Measurements from ENCODE around the gene ADSS1.

ADSS1 gene

DNA sequence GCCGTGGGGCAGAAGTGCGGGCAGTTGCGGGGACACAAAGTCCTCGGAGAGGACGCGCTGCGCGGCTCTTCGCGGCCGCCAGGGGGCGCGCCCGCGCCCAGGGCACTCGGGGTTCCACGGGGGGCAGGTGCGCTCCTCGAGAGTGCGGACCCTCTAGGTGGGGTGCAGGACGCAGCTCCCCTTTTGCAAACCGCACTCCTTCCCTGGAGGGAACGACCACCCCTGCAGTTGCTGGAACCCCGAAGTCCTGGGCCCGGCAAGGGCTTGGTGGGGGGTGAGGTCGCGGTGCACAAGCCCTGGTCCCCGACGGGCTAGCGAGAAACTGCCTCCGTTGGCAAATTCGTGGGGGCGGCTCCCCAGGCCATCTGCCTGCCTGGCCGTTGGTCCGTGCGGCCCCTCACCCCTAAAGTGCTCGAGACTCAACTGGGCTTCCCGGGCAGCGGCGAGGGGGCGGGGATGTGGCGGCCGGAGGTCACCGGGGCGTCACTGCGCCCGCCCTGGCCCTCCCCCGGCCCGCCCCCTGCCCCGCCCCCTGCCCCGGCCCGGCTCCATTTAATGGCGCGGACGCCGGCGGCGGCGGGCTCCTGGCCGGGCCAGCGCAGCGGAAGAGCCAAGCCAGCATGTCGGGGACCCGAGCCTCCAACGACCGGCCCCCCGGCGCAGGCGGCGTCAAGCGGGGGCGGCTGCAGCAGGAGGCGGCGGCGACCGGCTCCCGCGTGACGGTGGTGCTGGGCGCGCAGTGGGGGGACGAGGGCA is at the start of gene ADSS1:
ADSS1 (plus strand) TSS at position 579 of the 756 bp plus-strand sequence; CDS start at position 621, 42 bp downstream.
- peak; percentile 24 to 45 (median 30) for DNase-seq (ENCODE audit: low read depth in 4 of 4, low spot score in 1 of 4)

GRCh38 chr14:104675447-104675846 is 48.6 kb upstream of the ADSS1 start:
- DNase-seq (ENCODE audit: low read depth in 4 of 4, low spot score in 1 of 4) = no peak

DNA sequence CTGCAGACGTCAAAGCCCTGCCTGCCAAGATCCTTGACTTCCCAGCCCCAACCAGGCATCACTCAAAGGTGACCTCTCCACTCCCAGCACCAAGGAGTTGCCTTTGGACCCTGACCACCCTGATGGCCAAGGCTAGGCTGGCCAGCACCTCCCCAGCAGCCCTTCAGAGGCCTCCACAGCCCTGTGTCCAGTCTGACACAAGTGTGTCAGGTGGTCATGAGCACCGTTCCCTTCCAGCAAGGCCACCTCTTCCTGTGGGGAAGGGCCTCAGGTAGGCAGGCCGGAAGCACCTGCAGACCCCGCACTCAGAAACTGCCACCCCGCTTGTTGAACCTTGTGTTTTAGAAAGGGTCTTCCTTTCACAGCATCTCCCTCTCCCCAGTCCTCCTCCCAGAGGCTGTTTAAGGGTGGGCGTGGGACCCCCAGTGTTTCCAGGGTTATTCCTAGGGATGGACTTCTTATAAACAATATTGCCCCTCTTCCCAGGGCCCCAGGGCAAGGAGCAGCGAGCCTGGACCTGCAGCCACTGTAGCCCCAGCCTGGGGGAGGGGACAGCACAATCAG is 47.8 kb upstream of the ADSS1 start:
- no peak for DNase-seq (ENCODE audit: low read depth in 4 of 4, low spot score in 1 of 4)

DNA sequence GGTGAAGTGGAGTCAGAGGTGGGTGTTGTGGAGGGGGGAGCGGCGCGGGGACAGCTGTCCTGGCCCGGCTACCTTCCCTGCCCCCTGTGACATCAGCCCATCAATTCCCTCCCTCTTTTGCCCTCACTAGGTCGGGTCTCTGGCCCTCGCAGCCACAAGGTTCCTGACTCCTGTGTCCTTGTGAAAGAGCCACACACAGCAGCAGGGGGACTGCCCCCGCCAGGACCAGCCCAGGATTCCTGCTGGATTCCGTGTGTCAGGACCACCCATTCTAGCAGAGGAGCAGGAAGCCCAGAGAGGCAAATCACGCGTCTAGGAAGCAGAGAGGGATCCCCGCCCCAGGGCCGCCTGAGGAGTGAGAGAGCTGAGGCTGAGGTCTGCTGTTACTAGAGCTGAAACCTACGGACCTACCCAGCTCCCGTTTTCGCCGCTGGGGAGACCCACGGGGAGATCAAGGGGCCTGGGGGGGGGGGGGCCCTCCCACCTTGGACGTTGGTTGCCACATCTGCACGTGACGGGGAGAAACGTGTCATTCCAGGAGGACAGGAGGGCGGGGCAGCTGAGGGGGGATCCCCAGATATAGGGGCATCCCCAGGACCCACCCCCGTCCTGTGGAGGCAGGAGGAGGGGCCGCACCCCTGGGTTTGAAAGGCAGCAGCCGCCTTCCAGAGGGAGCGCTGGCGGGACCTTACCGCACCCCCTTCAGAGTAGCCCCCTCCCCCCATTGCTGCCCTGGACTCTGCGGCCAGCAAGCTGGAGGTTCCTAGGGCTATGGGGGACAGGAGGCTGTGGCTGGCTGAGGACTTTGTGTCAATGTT is 47.1 kb upstream of the ADSS1 start:
- peak in 3 of 4 experiments; percentile 26 to 68 (median 53) for DNase-seq (ENCODE audit: low read depth in 4 of 4, low spot score in 1 of 4)

DNA sequence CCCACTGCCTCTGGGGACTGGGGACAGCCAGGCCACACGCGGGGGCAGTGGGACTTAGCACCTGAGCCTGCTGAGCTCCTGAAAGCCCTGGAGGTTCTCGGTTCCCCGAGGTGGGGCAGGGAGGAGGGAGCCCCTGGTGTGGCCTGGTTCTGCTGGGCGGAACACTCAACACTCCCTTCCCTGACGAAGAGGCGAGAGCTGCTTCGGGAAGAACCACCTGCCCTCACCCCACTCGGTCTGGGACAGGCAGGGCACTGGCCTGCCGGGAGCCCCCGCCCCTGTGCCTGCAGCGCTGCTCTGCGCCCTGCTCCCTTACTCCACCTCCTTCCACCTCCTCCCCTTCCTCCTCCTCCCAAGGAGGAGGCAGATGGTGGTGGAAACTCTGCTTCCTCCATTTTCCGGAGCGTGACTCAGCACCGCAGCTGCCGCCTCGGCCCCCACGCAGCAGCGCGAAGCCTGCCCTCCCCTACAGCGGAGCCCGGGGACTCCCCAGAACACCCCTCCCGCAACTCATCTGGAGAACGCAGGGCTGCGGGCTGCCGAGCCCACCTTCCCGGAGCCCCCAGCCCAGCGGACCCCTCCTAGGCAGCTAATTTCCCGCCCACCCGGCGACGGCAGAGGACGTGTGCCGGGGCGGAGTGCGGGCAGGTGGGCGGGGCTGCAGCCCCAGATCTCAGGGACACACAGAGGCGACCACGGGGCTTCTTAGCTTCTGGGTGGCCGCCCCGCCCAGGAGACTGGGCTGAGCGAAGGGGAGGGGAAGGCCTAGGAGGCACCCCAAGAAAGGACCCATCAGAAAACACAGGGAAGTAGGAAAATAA is 46.3 kb upstream of the ADSS1 start:
- DNase-seq (ENCODE audit: low read depth in 4 of 4, low spot score in 1 of 4) = peak; percentile 49 to 75 (median 60)

DNA sequence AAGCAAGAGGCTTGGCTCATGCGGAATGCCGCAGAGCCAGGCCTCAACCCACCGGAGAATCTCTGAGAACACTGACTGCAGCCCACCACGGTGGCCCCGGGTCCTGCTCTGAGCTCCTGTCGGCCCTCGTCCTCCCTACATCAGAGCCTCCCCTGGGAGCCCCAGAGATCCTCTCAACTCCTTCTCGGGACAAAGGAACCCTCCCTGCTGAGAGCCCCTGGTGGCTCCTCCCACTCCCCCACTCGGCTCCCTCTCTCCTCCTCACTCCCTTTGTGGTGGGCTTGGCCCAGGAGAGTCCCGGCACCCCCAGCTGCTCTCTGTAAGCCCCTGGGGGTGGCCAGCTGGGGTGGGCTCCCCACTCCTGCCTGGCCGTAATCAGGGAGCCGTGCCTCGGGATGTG is 45.7 kb upstream of the ADSS1 start:
- no peak for DNase-seq (ENCODE audit: low read depth in 4 of 4, low spot score in 1 of 4)

DNA sequence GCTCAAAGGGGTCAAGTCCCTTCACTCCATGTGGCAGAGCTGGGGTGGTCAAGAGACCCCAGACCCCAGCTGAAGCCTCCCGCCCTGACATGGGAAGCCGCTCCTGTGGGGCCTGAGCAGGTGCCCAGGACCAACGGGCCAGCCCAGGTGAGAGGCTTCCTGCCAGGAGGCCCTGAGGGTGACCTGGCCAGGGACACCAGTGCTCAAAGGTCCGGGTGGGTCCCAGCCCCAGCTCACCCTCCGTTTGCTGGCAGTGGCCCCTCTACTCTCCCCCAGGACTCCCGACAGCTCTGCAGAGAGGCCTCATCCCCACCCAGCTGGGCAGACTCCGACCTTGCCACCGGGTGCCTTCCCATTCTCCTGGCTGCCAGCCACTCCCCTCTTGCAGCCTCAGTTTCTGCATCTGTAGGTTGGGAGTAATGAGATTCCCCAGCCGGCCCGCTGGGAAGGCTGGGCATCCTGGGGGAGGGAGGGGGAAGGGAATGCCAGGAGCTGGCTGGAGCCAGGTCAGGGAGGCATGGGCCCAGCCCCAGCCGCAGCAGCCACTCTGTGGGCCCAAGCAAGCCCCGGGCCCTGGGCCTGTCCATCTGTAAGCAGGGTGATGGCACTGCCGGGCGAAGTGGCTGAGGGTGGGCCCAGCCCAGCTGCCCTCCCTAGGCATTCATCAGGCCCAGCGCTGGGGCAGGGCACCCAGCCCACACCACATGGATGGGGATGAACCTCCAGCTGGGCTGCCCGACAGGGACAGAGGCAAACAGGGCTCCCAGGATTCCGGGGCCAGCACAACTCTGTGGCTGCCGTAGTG is 44.9 kb upstream of the ADSS1 start:
- no peak for DNase-seq (ENCODE audit: low read depth in 4 of 4, low spot score in 1 of 4)

DNA sequence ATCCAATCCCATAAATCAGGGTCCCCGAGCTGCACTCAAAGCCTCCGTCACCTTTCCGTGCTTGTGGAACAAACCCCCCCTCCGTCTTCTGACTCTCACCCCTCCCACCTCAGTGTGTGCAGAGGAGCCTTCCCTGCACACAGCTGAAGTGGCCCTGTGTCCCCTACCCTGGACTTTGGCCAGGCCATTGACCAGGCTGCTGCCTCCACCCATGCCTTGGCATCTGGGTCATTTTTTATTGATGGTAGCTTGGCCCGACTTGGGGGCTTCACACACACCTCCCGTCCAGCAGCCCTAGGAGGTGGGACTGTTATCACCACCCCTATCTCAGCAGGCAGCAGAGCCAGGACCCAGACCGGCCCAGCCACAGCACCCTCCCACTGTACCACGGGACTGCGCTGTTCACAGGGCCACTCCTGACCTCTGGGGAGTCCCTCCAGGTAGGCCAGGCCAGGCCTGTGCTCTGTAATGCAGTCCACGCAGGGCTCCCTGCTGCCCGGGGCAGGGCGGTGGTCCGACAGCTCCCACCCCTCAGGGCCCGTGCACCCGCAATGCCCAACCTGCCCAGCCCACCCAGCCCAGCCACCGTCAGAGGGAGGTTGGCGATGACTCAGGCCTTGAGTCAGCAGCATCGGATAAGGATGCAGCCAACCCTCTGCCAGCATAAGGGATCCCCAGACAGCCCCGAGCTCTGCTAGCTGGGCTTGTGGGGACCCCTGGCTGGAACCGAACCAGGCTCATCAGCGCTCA is 43.8 kb upstream of the ADSS1 start:
- DNase-seq (ENCODE audit: low read depth in 4 of 4, low spot score in 1 of 4) = no peak

GRCh38 chr14:104680806-104681688 is 43.0 kb upstream of the ADSS1 start:
- no peak for DNase-seq (ENCODE audit: low read depth in 4 of 4, low spot score in 1 of 4)

DNA sequence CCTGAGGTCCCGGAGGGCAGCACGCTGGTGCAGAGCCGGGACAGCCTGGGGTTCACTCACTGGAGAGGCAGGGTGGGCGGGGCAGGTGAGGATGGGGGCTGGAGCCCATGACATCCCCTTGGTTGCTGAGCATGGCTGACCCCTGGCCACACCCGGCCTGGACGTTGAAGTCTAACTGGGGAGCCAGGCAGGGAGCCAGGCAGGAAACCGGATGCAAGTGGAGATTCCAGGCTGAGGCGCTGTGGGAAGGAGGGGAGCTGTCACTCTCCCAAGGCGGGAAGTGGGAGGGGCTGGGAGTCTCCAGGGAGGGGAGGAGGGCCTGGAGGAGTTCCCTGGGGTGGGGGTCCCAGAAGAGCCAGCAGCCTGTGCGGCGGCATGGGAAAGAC is 42.3 kb upstream of the ADSS1 start:
- no peak for DNase-seq (ENCODE audit: low read depth in 4 of 4, low spot score in 1 of 4)

DNA sequence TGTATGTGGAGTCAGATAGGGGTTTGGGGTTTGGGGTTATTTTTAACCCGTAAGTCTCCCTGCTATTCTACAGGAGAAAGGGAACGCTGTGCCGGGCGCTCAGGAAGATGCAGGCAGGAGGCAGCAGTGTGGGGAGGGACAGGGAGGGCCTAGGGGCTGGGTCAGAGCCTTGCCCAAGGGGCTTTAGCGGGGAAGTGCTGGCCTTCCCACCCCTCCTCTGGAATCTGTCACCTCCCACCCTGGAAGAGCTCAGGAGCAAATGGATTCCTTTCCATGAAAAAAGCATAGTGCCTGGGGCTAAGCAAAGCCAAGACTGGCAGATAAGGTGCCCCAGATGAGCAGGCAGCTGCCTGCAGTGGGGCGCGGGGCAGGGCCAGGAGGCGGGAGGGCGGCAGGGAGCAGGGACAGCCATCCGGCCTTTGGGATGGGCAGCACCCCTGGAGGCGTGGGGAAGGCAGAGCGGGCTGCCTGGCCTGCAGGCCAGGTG is 41.9 kb upstream of the ADSS1 start:
- no peak for DNase-seq (ENCODE audit: low read depth in 4 of 4, low spot score in 1 of 4)

GRCh38 chr14:104683653-104684448 is 40.2 kb upstream of the ADSS1 start:
- DNase-seq (ENCODE audit: low read depth in 4 of 4, low spot score in 1 of 4) = no peak

GRCh38 chr14:104684449-104684821 is 39.6 kb upstream of the ADSS1 start:
- no peak for DNase-seq (ENCODE audit: low read depth in 4 of 4, low spot score in 1 of 4)

GRCh38 chr14:104685216-104685997 is 38.6 kb upstream of the ADSS1 start:
- no peak for DNase-seq (ENCODE audit: low read depth in 4 of 4, low spot score in 1 of 4)

GRCh38 chr14:104685998-104686610 is 37.9 kb upstream of the ADSS1 start:
- no peak for DNase-seq (ENCODE audit: low read depth in 4 of 4, low spot score in 1 of 4)

All from stimulated activated CD4-positive, alpha-beta T cell treated with anti-CD3 and anti-CD28 coated beads, Interleukin-1b, Interleukin-23, amount 100 ng/mL, for 24 hours (primary cell).